GM15510 (cell line): Measurements from ENCODE around the gene DISP2.

ENCODE experiments used
- POLR2A ChIP-seq: IDR thresholded peaks from 3 replicates; pipeline ENCODE4 v1.6.1; 2011; ENCODE audit warnings: borderline replicate concordance; ENCODE audit not compliant: insufficient read length; ENCODE audit errors: extremely low read depth

Gene DISP2

DNA sequence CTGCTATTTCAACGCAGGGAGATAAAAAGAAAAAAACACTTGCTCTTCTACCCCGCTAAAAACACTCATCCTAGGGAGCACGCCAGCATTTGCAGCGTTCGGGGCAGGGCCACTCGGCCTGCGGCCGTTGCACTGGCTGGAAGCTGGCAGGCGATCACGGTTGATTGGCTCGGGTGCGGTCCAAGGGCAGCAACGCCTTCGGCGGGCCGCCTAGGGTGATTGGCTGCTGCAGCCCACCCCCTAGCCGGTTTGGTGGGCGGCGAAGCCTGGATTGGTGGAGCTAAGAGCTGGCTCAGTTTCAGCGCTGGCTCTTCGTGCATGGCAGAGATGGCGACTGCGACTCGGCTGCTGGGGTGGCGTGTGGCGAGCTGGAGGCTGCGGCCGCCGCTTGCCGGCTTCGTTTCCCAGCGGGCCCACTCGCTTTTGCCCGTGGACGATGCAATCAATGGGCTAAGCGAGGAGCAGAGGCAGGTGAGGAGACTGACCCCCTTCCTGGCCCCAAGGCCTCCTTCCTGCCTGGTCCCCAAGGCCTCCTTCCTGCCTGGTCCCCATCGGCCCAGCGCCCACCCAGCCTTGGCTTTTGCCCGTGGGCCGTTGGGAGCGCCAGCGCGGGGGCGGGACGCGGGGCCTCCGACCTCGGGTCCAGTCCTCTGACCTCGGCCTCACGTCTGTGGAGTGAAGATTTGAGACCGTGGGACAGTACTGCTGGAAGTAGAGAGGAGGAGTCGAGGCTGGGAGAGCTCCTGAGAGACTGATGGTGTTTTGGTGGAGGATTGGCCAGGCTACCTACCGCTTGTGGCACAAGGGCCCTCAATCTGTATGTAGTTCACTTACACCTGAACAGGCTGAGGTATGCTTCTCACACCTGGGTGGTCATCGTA lies 47.7 kb downstream of the DISP2 start, which contains the start of gene IVD:
IVD (plus strand) TSS at position 295 of the 881 bp plus-strand sequence; CDS start at position 328, 33 bp downstream.
- peak; percentile 92 for TF ChIP-seq POLR2A

GRCh38 chr15:40407330-40407990 lies 49.4 kb downstream of the DISP2 start:
- TF ChIP-seq POLR2A = no peak

DNA sequence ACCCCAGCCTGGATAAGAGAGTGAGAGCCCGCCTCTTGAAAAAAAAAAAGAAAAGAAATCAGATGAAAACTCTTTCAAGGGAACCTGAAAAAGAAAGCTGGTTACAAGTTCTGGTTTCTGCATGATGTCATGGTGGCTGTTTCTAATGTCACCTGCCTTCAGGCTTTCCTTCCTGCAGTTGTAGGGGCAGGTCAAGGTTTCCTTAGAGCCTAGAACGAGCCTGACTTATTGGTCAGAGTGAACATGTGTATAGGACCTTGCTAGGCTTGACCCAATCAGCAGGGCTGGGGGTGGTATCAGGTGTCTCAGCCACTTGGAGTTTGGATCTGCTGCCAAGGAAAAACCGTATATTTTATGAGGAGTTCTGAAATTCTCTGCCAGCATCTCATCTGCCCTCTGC lies 51.3 kb downstream of the DISP2 start:
- no peak for TF ChIP-seq POLR2A

GRCh38 chr15:40410476-40410875 lies 52.5 kb downstream of the DISP2 start:
- TF ChIP-seq POLR2A = no peak

GRCh38 chr15:40412095-40412759 lies 54.2 kb downstream of the DISP2 start:
- TF ChIP-seq POLR2A = no peak

- TF ChIP-seq POLR2A = no peak
Measured at GRCh38 chr15:40413036-40413435, 55.0 kb downstream of the DISP2 start.

DNA sequence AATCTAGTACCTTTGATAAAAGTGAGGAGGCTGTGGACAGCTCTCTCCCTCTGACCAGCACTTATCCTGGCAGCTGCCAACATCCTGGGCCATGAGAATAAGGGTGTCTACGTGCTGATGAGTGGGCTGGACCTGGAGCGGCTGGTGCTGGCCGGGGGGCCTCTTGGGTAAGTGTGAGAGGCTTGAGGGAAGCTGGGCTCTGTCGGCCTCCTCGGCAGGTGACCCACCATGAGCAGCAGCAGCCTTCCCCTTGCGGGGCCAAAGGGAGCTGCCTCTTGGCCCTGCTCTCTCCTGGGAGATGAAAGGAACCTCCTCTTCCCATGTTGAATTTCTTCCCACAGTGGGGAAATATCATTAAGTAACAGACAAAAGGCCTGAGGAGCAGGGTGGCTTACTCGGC lies 56.8 kb downstream of the DISP2 start:
- no peak for TF ChIP-seq POLR2A

GRCh38 chr15:40415226-40415625 lies 57.2 kb downstream of the DISP2 start:
- no peak for TF ChIP-seq POLR2A

DNA sequence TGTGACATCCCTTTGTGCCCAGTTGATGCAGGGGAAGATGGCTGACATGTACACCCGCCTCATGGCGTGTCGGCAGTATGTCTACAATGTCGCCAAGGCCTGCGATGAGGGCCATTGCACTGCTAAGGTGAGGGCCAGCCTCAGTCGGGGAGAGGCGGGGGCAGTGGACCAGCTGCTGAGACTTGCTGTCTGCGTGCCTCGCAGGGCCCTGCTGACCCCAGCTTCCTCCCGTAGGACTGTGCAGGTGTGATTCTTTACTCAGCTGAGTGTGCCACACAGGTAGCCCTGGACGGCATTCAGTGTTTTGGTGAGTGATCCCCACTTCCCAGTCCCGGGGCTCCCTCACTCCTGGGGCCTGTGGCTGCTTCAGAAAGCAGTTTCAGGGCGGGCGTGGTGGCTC lies 58.0 kb downstream of the DISP2 start:
- TF ChIP-seq POLR2A = no peak

GRCh38 chr15:40418126-40418525 lies 60.1 kb downstream of the DISP2 start:
- no peak for TF ChIP-seq POLR2A

DNA sequence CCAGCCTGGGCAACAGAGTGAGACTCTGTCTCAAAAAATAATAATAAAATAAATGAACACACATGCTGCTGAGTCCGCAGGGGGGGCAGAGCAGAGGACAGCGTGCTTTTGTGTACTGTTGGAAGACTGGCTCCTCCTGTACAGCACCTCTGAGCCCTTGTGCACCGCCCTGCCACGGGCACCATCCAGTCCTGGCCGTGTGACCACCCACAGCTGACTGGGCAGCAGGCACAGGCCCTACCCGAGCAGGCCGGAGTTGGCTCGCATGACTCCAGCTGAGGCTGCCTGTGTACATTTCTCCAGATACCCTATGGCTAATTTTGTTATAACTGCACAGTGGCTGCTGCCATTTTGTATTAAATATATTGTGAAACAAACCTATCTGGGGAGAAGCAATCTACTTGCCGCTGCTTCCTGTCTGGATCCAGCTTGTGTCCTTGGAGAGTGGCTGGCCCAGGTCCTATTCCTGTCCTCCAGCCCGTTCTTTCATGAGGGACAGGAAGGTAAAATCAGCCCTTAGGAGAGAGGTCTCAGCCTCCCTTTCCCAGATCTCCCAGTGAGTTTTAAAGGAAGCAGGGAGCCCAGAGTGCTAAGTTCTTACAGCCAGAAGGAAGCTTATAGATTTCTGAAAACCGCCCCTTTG lies 62.2 kb downstream of the DISP2 start:
- TF ChIP-seq POLR2A = no peak

- no peak for TF ChIP-seq POLR2A
Measured at GRCh38 chr15:40420793-40421192, 62.8 kb downstream of the DISP2 start.

- peak; percentile 39 for TF ChIP-seq POLR2A
Measured at GRCh38 chr15:40421246-40422157, 63.5 kb downstream of the DISP2 start.
